Chondrocyte (in vitro differentiated cells): ENCODE data around the gene HLA-DMB. TPM values are rescaled to one million over a fixed set of nuclear protein-coding genes. Genes with fewer than 3 reads are reported as not detected.
A peak's percentile ranks its signal among the peaks of the same experiment; 100 is the strongest.

ENCODE experiments used
- DNase-seq: peaks from one replicate; pipeline ENCODE4 v3.0.0; 2021; ENCODE audit warnings: mixed read lengths, low spot score
- H3K27ac Mint-ChIP-seq: one replicate; pipeline ENCODE4 v1.8.0; 2021; ENCODE audit warnings: mild to moderate bottlenecking, moderate library complexity, mixed read lengths; ENCODE audit not compliant: unreplicated experiment
- H3K27me3 Mint-ChIP-seq: 2 replicates; pipeline ENCODE4 v1.8.0; 2021; ENCODE audit warnings: low read depth, mixed read lengths
- H3K36me3 Mint-ChIP-seq: 2 replicates; pipeline ENCODE4 v1.8.0; 2021; ENCODE audit warnings: low read depth, mixed read lengths
- H3K4me1 Mint-ChIP-seq: 2 replicates; pipeline ENCODE4 v1.8.0; 2021; ENCODE audit warnings: low read depth, mild to moderate bottlenecking, mixed read lengths
- H3K4me3 Mint-ChIP-seq: one replicate; pipeline ENCODE4 v1.8.0; 2021; ENCODE audit warnings: mild to moderate bottlenecking, moderate library complexity, mixed read lengths; ENCODE audit not compliant: unreplicated experiment
- H3K9me3 Mint-ChIP-seq: 2 replicates; pipeline ENCODE4 v1.8.0; 2021; ENCODE audit warnings: low read depth, mixed read lengths
- CTCF ChIP-seq: fragments of 200-600 bp; sonication (generic); IDR thresholded peaks from 2 replicates; pipeline ENCODE4 v1.5.0; 2021; ENCODE audit warnings: antibody characterized with exemption, mild to moderate bottlenecking, moderate library complexity
- total RNA-seq: library from RNA; stranded (reverse); gene quantifications from 3 replicates; pipeline ENCODE4 v1.2.1, GENCODE V29; 2021

Gene HLA-DMB
- total RNA-seq, 1 donor from 2014 or later, result not detected

- no peaks in the 10 kb centered on the region for H3K9me3 Mint-ChIP-seq
- peaks cover 10% of the 10 kb centered on the region for H3K4me1 Mint-ChIP-seq
- no peak overlapping the region for H3K4me3 Mint-ChIP-seq
- no peak overlapping the region for H3K27ac Mint-ChIP-seq
- no peak for DNase-seq
- peaks cover 6% of the 10 kb centered on the region for H3K27me3 Mint-ChIP-seq
- no peaks in the 10 kb centered on the region for H3K36me3 Mint-ChIP-seq
- no peak for TF ChIP-seq CTCF
Observed at GRCh38 chr6:32950449-32950848, 9.6 kb upstream of the HLA-DMB start.

GRCh38 chr6:32950010-32950409, 9.2 kb upstream of the HLA-DMB start:
- no peaks in the 10 kb centered on the region for H3K36me3 Mint-ChIP-seq
- H3K27ac Mint-ChIP-seq, result no peak overlapping the region
- no peak for TF ChIP-seq CTCF
- H3K9me3 Mint-ChIP-seq, result no peaks in the 10 kb centered on the region
- no peak for DNase-seq
- peaks cover 7% of the 10 kb centered on the region for H3K27me3 Mint-ChIP-seq
- no peak overlapping the region for H3K4me3 Mint-ChIP-seq
- peaks cover 10% of the 10 kb centered on the region for H3K4me1 Mint-ChIP-seq

- no peak overlapping the region for H3K27ac Mint-ChIP-seq
- no peak overlapping the region for H3K4me3 Mint-ChIP-seq
- no peak for TF ChIP-seq CTCF
- DNase-seq, result no peak
- no peaks in the 10 kb centered on the region for H3K36me3 Mint-ChIP-seq
- H3K4me1 Mint-ChIP-seq, result peaks cover 10% of the 10 kb centered on the region
- peaks cover 10% of the 10 kb centered on the region for H3K27me3 Mint-ChIP-seq
- H3K9me3 Mint-ChIP-seq, result no peaks in the 10 kb centered on the region
Observed at GRCh38 chr6:32949113-32949512, 8.3 kb upstream of the HLA-DMB start.

- H3K9me3 Mint-ChIP-seq, result no peaks in the 10 kb centered on the region
- TF ChIP-seq CTCF, result peak; percentile 75
- peaks cover 5% of the 10 kb centered on the region for H3K4me1 Mint-ChIP-seq
- no peak overlapping the region for H3K4me3 Mint-ChIP-seq
- no peaks in the 10 kb centered on the region for H3K36me3 Mint-ChIP-seq
- no peak overlapping the region for H3K27ac Mint-ChIP-seq
- no peak for DNase-seq
- H3K27me3 Mint-ChIP-seq, result peaks cover 19% of the 10 kb centered on the region
Observed at GRCh38 chr6:32947552-32948465, 7.0 kb upstream of the HLA-DMB start.

GRCh38 chr6:32946893-32947292, 6.1 kb upstream of the HLA-DMB start:
- peaks cover 19% of the 10 kb centered on the region for H3K27me3 Mint-ChIP-seq
- DNase-seq, result no peak
- no peaks in the 10 kb centered on the region for H3K4me1 Mint-ChIP-seq
- TF ChIP-seq CTCF, result no peak
- H3K9me3 Mint-ChIP-seq, result no peaks in the 10 kb centered on the region
- H3K27ac Mint-ChIP-seq, result no peak overlapping the region
- no peak overlapping the region for H3K4me3 Mint-ChIP-seq
- no peaks in the 10 kb centered on the region for H3K36me3 Mint-ChIP-seq
